Astrocyte (in vitro differentiated cells and primary cell): ENCODE data around the gene SRD5A1.

Source experiments
- EZH2 ChIP-seq: IDR thresholded peaks from 2 replicates; pipeline ENCODE4 v1.6.1; 2012; ENCODE audit warnings: mild to moderate bottlenecking, low read length, inconsistent platforms; ENCODE audit not compliant: insufficient read depth
- TF ChIP-seq, protein P1 (sequence below): IDR thresholded peaks from 2 replicates; pipeline ENCODE4 v1.5.1; 2011; ENCODE audit warnings: low read depth, mild to moderate bottlenecking, inconsistent platforms, low read length, moderate library complexity; ENCODE audit not compliant: insufficient read depth

DNA sequence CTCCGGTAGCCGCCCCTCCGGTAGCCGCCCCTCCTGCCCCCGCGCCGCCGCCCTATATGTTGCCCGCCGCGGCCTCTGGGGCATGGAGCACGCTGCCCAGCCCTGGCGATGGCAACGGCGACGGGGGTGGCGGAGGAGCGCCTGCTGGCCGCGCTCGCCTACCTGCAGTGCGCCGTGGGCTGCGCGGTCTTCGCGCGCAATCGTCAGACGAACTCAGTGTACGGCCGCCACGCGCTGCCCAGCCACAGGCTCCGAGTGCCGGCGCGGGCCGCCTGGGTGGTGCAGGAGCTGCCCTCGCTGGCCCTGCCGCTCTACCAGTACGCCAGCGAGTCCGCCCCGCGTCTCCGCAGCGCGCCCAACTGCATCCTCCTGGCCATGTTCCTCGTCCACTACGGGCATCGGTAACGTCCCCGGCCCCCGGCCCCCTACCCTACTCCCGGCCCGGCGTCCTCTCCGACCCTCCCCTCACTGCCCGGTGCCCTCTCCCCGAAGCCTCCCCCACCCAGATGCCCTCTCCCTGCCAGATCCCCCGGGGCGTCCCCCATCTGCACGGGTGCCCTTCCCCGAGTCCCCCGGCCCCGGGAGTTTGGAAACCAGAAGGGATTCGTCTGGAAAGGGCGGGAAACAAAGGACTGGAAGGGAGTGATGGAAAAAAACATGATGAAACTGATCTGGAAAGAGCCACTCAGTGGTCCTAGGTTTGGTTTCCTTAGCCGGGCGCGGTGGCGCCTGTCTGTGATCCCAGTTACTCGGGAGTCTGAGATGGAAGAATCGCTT, 417 bp downstream of the SRD5A1 start:
- TF ChIP-seq EZH2: no peak
- TF ChIP-seq, protein P1, sequence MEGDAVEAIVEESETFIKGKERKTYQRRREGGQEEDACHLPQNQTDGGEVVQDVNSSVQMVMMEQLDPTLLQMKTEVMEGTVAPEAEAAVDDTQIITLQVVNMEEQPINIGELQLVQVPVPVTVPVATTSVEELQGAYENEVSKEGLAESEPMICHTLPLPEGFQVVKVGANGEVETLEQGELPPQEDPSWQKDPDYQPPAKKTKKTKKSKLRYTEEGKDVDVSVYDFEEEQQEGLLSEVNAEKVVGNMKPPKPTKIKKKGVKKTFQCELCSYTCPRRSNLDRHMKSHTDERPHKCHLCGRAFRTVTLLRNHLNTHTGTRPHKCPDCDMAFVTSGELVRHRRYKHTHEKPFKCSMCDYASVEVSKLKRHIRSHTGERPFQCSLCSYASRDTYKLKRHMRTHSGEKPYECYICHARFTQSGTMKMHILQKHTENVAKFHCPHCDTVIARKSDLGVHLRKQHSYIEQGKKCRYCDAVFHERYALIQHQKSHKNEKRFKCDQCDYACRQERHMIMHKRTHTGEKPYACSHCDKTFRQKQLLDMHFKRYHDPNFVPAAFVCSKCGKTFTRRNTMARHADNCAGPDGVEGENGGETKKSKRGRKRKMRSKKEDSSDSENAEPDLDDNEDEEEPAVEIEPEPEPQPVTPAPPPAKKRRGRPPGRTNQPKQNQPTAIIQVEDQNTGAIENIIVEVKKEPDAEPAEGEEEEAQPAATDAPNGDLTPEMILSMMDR: no peak
